Osteoblast (primary cell): ENCODE results near the gene ZYX. TPM values are rescaled to one million over a fixed set of nuclear protein-coding genes. Genes with fewer than 3 reads are reported as not detected.

Experiments
- DNase-seq: peaks from one replicate; pipeline ENCODE4 v3.0.0; 2011; ENCODE audit warnings: low spot score, mixed read lengths; ENCODE audit not compliant: insufficient read length; ENCODE audit errors: missing footprints
- H2AFZ ChIP-seq: 2 replicates; pipeline ENCODE4 v1.6.0; 2011; ENCODE audit warnings: mild to moderate bottlenecking, low read length
- H3K27ac ChIP-seq: 2 replicates; pipeline ENCODE4 v1.5.1; 2011; ENCODE audit warnings: mild to moderate bottlenecking, low read depth, low read length, moderate library complexity
- H3K27me3 ChIP-seq: 2 replicates; pipeline ENCODE4 v1.6.0; 2012; ENCODE audit warnings: mild to moderate bottlenecking, control low read depth, inconsistent platforms, low read length, moderate library complexity; ENCODE audit not compliant: insufficient read depth
- H3K36me3 ChIP-seq: 2 replicates; pipeline ENCODE4 v1.5.1; 2011; ENCODE audit warnings: mild to moderate bottlenecking, low read length, control low read depth, moderate library complexity; ENCODE audit not compliant: insufficient read depth
- H3K4me1 ChIP-seq: 2 replicates; pipeline ENCODE4 v1.5.1; 2011; ENCODE audit warnings: mild to moderate bottlenecking, low read length, control low read depth, moderate library complexity; ENCODE audit not compliant: insufficient read depth
- H3K4me2 ChIP-seq: 2 replicates; pipeline ENCODE4 v1.6.0; 2011; ENCODE audit warnings: mild to moderate bottlenecking, low read length; ENCODE audit not compliant: insufficient read depth
- H3K4me3 ChIP-seq: fragments of 200-600 bp; sonication (generic); 3 replicates; pipeline ENCODE4 v1.5.1; 2012; ENCODE audit warnings: mild to moderate bottlenecking, low read length, inconsistent platforms; ENCODE audit not compliant: insufficient read depth
- H3K79me2 ChIP-seq: 2 replicates; pipeline ENCODE4 v1.6.0; 2012; ENCODE audit warnings: mild to moderate bottlenecking, low read length, control low read depth, inconsistent platforms; ENCODE audit not compliant: insufficient read depth
- H3K9me3 ChIP-seq: 2 replicates; pipeline ENCODE4 v1.5.1; 2011; ENCODE audit warnings: low read depth, low read length, control low read depth
- H4K20me1 ChIP-seq: 2 replicates; pipeline ENCODE4 v1.6.0; 2012; ENCODE audit warnings: mild to moderate bottlenecking, low read length, control low read depth; ENCODE audit not compliant: insufficient read depth
- CTCF ChIP-seq: IDR thresholded peaks from 2 replicates; pipeline ENCODE4 v1.5.1; 2011; ENCODE audit warnings: mild to moderate bottlenecking, low read depth, low read length, moderate library complexity; ENCODE audit errors: extremely low read depth
- small RNA-seq: library from RNA; depleted of rRNA; stranded (forward); fragments of <200 nt; gene quantifications from one replicate; pipeline ENCODE3, GENCODE V24; 2012
- total RNA-seq: library from RNA; depleted of rRNA; stranded (reverse); fragments of >200 nt; gene quantifications from 2 replicates; pipeline ENCODE4 v1.2.3, GENCODE V29; 2012

The ZYX gene
- total RNA-seq, 1 donor: 47.4 TPM

- DNase-seq: no peak
- H3K36me3 ChIP-seq: no peaks in the 10 kb centered on the region
- no peak for TF ChIP-seq CTCF
- H2AFZ ChIP-seq: no peak overlapping the region
- H3K79me2 ChIP-seq: no peaks in the 10 kb centered on the region
- H4K20me1 ChIP-seq: no peaks in the 10 kb centered on the region
- H3K9me3 ChIP-seq: no peaks in the 10 kb centered on the region
- H3K4me2 ChIP-seq: no peak overlapping the region
- no peaks in the 10 kb centered on the region for H3K27me3 ChIP-seq
- H3K4me1 ChIP-seq: peaks cover 3% of the 10 kb centered on the region
- H3K4me3 ChIP-seq: no peak overlapping the region
- H3K27ac ChIP-seq: no peak overlapping the region
These were observed 54.1 kb downstream of the ZYX start for GRCh38 chr7:143435266-143435665.

GRCh38 chr7:143436325-143436946, 55.3 kb downstream of the ZYX start:
- no peaks in the 10 kb centered on the region for H3K36me3 ChIP-seq
- H3K27ac ChIP-seq: no peak overlapping the region
- no peak overlapping the region for H3K4me2 ChIP-seq
- no peak for DNase-seq
- no peaks in the 10 kb centered on the region for H3K79me2 ChIP-seq
- H3K4me3 ChIP-seq: no peak overlapping the region
- no peaks in the 10 kb centered on the region for H4K20me1 ChIP-seq
- no peaks in the 10 kb centered on the region for H3K9me3 ChIP-seq
- H3K4me1 ChIP-seq: no peaks in the 10 kb centered on the region
- no peak overlapping the region for H2AFZ ChIP-seq
- TF ChIP-seq CTCF: no peak
- H3K27me3 ChIP-seq: peaks cover 3% of the 10 kb centered on the region

GRCh38 chr7:143437578-143437977, 56.4 kb downstream of the ZYX start:
- H3K4me2 ChIP-seq: no peak overlapping the region
- no peaks in the 10 kb centered on the region for H3K9me3 ChIP-seq
- H3K36me3 ChIP-seq: no peaks in the 10 kb centered on the region
- TF ChIP-seq CTCF: no peak
- H3K79me2 ChIP-seq: no peaks in the 10 kb centered on the region
- peaks cover 12% of the 10 kb centered on the region for H3K27me3 ChIP-seq
- no peak overlapping the region for H3K4me3 ChIP-seq
- H3K27ac ChIP-seq: no peak overlapping the region
- H3K4me1 ChIP-seq: no peaks in the 10 kb centered on the region
- no peak for DNase-seq
- H4K20me1 ChIP-seq: no peaks in the 10 kb centered on the region
- H2AFZ ChIP-seq: no peak overlapping the region

- H2AFZ ChIP-seq: no peak overlapping the region
- no peaks in the 10 kb centered on the region for H3K36me3 ChIP-seq
- peaks cover 20% of the 10 kb centered on the region for H3K27me3 ChIP-seq
- no peak overlapping the region for H3K27ac ChIP-seq
- no peaks in the 10 kb centered on the region for H3K9me3 ChIP-seq
- no peaks in the 10 kb centered on the region for H3K79me2 ChIP-seq
- H3K4me3 ChIP-seq: no peak overlapping the region
- no peaks in the 10 kb centered on the region for H4K20me1 ChIP-seq
- H3K4me2 ChIP-seq: no peak overlapping the region
- no peaks in the 10 kb centered on the region for H3K4me1 ChIP-seq
- DNase-seq: no peak
- no peak for TF ChIP-seq CTCF
These were observed 58.7 kb downstream of the ZYX start for GRCh38 chr7:143439866-143440265.

Small RNA genes lying within 50 kb of the gene (small RNA-seq; reads per million reads assigned to genes)
- gene MIR6892: not detected

Other genes starting within 250 kb of the ZYX start
- not detected in 2 replicates for gene PIP, start 249.3 kb upstream of the ZYX start, total RNA-seq
- gene TAS2R39, start 197.9 kb upstream of the ZYX start, total RNA-seq: not detected in 2 replicates
- not detected in 2 replicates for gene TAS2R40, start 159.3 kb upstream of the ZYX start, total RNA-seq
- gene GSTK1, start 117.9 kb upstream of the ZYX start, total RNA-seq: 91.3 and 99.9 TPM in 2 replicates
- not detected in 2 replicates for gene TMEM139, start 96.4 kb upstream of the ZYX start, total RNA-seq
- gene CASP2, start 93.0 kb upstream of the ZYX start, total RNA-seq: 7.6 and 10.9 TPM in 2 replicates
- gene CLCN1, start 65.2 kb upstream of the ZYX start, total RNA-seq: under 0.01 TPM in 2 replicates
- 1.2 and 1.4 TPM in 2 replicates for gene FAM131B, start 18.6 kb upstream of the ZYX start, total RNA-seq
- gene EPHA1, start 27.5 kb downstream of the ZYX start, total RNA-seq: not detected in 2 replicates
- gene TAS2R60, start 62.1 kb downstream of the ZYX start, total RNA-seq: not detected in 2 replicates
- gene TAS2R41, start 96.5 kb downstream of the ZYX start, total RNA-seq: not detected in 2 replicates
- gene CTAGE15, start 190.5 kb downstream of the ZYX start, total RNA-seq: 0.88 TPM in 1 of 2 replicates, not detected in the other
- gene TCAF2, start 239.6 kb downstream of the ZYX start, total RNA-seq: 1.8 and 2.5 TPM in 2 replicates